HEK293 (cell line): ENCODE results near the gene ARMH3.

Experiments used
- CTCF ChIA-PET: fragments of 350-600 bp; formaldehyde crosslinking; extraction: SDS; loops from one replicate; lab custom pipeline; 2021; ENCODE audit warnings: antibody characterized with exemption; lab: Yijun Ruan, JAX
- POLR2A ChIA-PET: fragments of 300-600 bp; formaldehyde crosslinking; extraction: SDS; loops from one replicate; lab custom pipeline; 2020; ENCODE audit warnings: antibody characterized with exemption, inconsistent platforms; lab: Yijun Ruan, JAX
- H3K27ac ChIP-seq: fragments of 200-500 bp; sonication (Bioruptor generic); 2 replicates; pipeline ENCODE4 v1.5.1; 2014; ENCODE audit warnings: low read depth, low read length, control low read depth, inconsistent platforms; ENCODE audit errors: extremely low read depth
- H3K36me3 ChIP-seq, 2 experiments: fragments of 200-500 bp in 1 of 2; sonication (Bioruptor generic) in 1 of 2; 1 replicate in 1 of 2; 2 replicates in 1 of 2; pipeline ENCODE4 v1.5.1; 2014 to 2017; ENCODE audit warnings: inconsistent platforms in 2 of 2, low read length in 2 of 2; ENCODE audit not compliant: control insufficient read depth in 2 of 2, insufficient read depth in 1 of 2
- H3K4me1 ChIP-seq: fragments of 200-500 bp; sonication (Bioruptor generic); 2 replicates; pipeline ENCODE4 v1.5.1; 2014; ENCODE audit warnings: mild to moderate bottlenecking, low read length, inconsistent platforms; ENCODE audit not compliant: control insufficient read depth, insufficient read depth
- H3K4me3 ChIP-seq: 2 replicates; pipeline ENCODE4 v1.5.1; 2011; ENCODE audit warnings: low read depth, mild to moderate bottlenecking, control low read depth, low read length, moderate library complexity
- H3K9me3 ChIP-seq: fragments of 200-500 bp; sonication (Bioruptor generic); 2 replicates; pipeline ENCODE4 v1.5.1; 2014; ENCODE audit warnings: low read depth, low read length, inconsistent platforms; ENCODE audit not compliant: control insufficient read depth, insufficient read depth
- BCL6B ChIP-seq: fragments of 450-650 bp; formaldehyde crosslinking; IDR thresholded peaks from 2 replicates; pipeline ENCODE4 v1.5.1; 2017; ENCODE audit warnings: missing biosample characterization, missing genetic modification characterization
- CTCF ChIP-seq: fragments of 450-650 bp; formaldehyde crosslinking; IDR thresholded peaks from 2 replicates; pipeline ENCODE4 v1.5.1; 2016; ENCODE audit warnings: missing biosample characterization, missing genetic modification characterization
- ELK4 ChIP-seq: IDR thresholded peaks from 2 replicates; pipeline ENCODE4 v1.6.1; 2011; ENCODE audit warnings: mild to moderate bottlenecking, low read depth, low read length, borderline replicate concordance
- FEZF1 ChIP-seq: fragments of 450-650 bp; formaldehyde crosslinking; IDR thresholded peaks from 2 replicates; pipeline ENCODE4 v1.5.1; 2016; ENCODE audit warnings: missing biosample characterization, missing genetic modification characterization
- GLIS1 ChIP-seq: fragments of 450-650 bp; formaldehyde crosslinking; IDR thresholded peaks from 2 replicates; pipeline ENCODE4 v1.5.1; 2016; ENCODE audit warnings: missing biosample characterization, missing genetic modification characterization
- KLF16 ChIP-seq: fragments of 450-650 bp; formaldehyde crosslinking; IDR thresholded peaks from 2 replicates; pipeline ENCODE4 v1.5.1; 2017; ENCODE audit warnings: missing biosample characterization, missing genetic modification characterization
- KLF9 ChIP-seq: fragments of 450-650 bp; formaldehyde crosslinking; IDR thresholded peaks from 2 replicates; pipeline ENCODE4 v1.5.1; 2016; ENCODE audit warnings: missing biosample characterization, missing genetic modification characterization, low read depth
- SALL2 ChIP-seq: fragments of 450-650 bp; formaldehyde crosslinking; IDR thresholded peaks from 2 replicates; pipeline ENCODE4 v1.5.0; 2017; ENCODE audit warnings: missing biosample characterization, mild to moderate bottlenecking, missing genetic modification characterization, borderline replicate concordance
- TCF7L2 ChIP-seq: IDR thresholded peaks from 2 replicates; pipeline ENCODE4 v1.6.1; 2011; ENCODE audit warnings: low read depth, mild to moderate bottlenecking, inconsistent platforms, low read length, moderate library complexity, borderline replicate concordance
- ZNF184 ChIP-seq: fragments of 450-650 bp; IDR thresholded peaks from 2 replicates; pipeline ENCODE4 v1.5.1; 2018; ENCODE audit warnings: missing biosample characterization, mild to moderate bottlenecking, missing genetic modification characterization
- ZNF202 ChIP-seq: fragments of 450-650 bp; formaldehyde crosslinking; IDR thresholded peaks from 2 replicates; pipeline ENCODE4 v1.5.1; 2016; ENCODE audit warnings: missing biosample characterization, missing genetic modification characterization, borderline replicate concordance
- ZNF214 ChIP-seq: fragments of 450-650 bp; formaldehyde crosslinking; IDR thresholded peaks from 2 replicates; pipeline ENCODE4 v1.5.1; 2017; ENCODE audit warnings: missing biosample characterization, mild to moderate bottlenecking, missing genetic modification characterization, borderline replicate concordance
- ZNF221 ChIP-seq: fragments of 450-650 bp; formaldehyde crosslinking; IDR thresholded peaks from 2 replicates; pipeline ENCODE4 v1.5.1; 2017; ENCODE audit warnings: missing biosample characterization, missing genetic modification characterization, borderline replicate concordance
- ZNF324 ChIP-seq: fragments of 450-650 bp; formaldehyde crosslinking; IDR thresholded peaks from 2 replicates; pipeline ENCODE4 v1.5.1; 2016; ENCODE audit warnings: missing biosample characterization, missing genetic modification characterization
- ZNF341 ChIP-seq: fragments of 450-650 bp; formaldehyde crosslinking; IDR thresholded peaks from 2 replicates; pipeline ENCODE4; 2016; ENCODE audit warnings: low read depth, missing biosample characterization, missing genetic modification characterization
- ZNF488 ChIP-seq: fragments of 450-650 bp; formaldehyde crosslinking; IDR thresholded peaks from 2 replicates; pipeline ENCODE4 v1.5.1; 2016; ENCODE audit warnings: missing biosample characterization, missing genetic modification characterization
- ZNF510 ChIP-seq: fragments of 450-650 bp; formaldehyde crosslinking; IDR thresholded peaks from 2 replicates; pipeline ENCODE4 v1.5.1; 2018; ENCODE audit warnings: mild to moderate bottlenecking, missing genetic modification characterization, missing biosample characterization; ENCODE audit not compliant: insufficient replicate concordance
- ZNF530 ChIP-seq: fragments of 450-650 bp; formaldehyde crosslinking; IDR thresholded peaks from 2 replicates; pipeline ENCODE4 v1.5.1; 2016; ENCODE audit warnings: low read depth, missing biosample characterization, missing genetic modification characterization
- ZNF548 ChIP-seq: fragments of 450-650 bp; formaldehyde crosslinking; IDR thresholded peaks from 2 replicates; pipeline ENCODE4 v1.5.1; 2016; ENCODE audit warnings: missing biosample characterization, missing genetic modification characterization
- ZNF843 ChIP-seq: fragments of 450-650 bp; formaldehyde crosslinking; IDR thresholded peaks from 2 replicates; pipeline ENCODE4 v1.5.1; 2016; ENCODE audit warnings: missing biosample characterization, missing genetic modification characterization
- TF ChIP-seq, protein P1 (sequence below): fragments of 450-650 bp; formaldehyde crosslinking; conservative IDR thresholded peaks from 2 replicates; pipeline ENCODE4 v1.5.1; 2016; ENCODE audit warnings: low read depth, missing biosample characterization, missing genetic modification characterization
- TF ChIP-seq, protein P2 (sequence below): fragments of 450-650 bp; formaldehyde crosslinking; IDR thresholded peaks from 2 replicates; pipeline ENCODE4 v1.5.1; 2017; ENCODE audit warnings: missing biosample characterization, missing genetic modification characterization
- TF ChIP-seq, protein P3 (sequence below): fragments of 450-650 bp; formaldehyde crosslinking; IDR thresholded peaks from 2 replicates; pipeline ENCODE4 v1.5.1; 2016; ENCODE audit warnings: missing biosample characterization, missing genetic modification characterization

Gene ARMH3

GRCh38 chr10:102055647-102056419 lies at the start of gene ARMH3:
TSS of gene ARMH3 (minus strand) at chr10:102056173. CDS start at chr10:102040114, 16,059 bp downstream.
- POLR2A ChIA-PET: interaction anchor here (0.6 to 2.8 kb wide), 9 partner anchors 10 to 347 kb away, joined by 3 to 14 read pairs (median 5); partner anchors contain the start of genes HPS6 and OGA
- TF ChIP-seq ZNF548 (tag by site-specific recombination): no peak
- TF ChIP-seq KLF9 (tag by site-specific recombination): peak; percentile 86
- TF ChIP-seq ZNF341: peak; percentile 99
- TF ChIP-seq BCL6B (tag by site-specific recombination): no peak; the same call in 1 of the 2 replicates
- TF ChIP-seq ZNF510: no peak
- TF ChIP-seq ZNF214: no peak
- TF ChIP-seq GLIS1 (tag by site-specific recombination): peak; percentile 92
- no peak for TF ChIP-seq ELK4
- TF ChIP-seq, protein P1, sequence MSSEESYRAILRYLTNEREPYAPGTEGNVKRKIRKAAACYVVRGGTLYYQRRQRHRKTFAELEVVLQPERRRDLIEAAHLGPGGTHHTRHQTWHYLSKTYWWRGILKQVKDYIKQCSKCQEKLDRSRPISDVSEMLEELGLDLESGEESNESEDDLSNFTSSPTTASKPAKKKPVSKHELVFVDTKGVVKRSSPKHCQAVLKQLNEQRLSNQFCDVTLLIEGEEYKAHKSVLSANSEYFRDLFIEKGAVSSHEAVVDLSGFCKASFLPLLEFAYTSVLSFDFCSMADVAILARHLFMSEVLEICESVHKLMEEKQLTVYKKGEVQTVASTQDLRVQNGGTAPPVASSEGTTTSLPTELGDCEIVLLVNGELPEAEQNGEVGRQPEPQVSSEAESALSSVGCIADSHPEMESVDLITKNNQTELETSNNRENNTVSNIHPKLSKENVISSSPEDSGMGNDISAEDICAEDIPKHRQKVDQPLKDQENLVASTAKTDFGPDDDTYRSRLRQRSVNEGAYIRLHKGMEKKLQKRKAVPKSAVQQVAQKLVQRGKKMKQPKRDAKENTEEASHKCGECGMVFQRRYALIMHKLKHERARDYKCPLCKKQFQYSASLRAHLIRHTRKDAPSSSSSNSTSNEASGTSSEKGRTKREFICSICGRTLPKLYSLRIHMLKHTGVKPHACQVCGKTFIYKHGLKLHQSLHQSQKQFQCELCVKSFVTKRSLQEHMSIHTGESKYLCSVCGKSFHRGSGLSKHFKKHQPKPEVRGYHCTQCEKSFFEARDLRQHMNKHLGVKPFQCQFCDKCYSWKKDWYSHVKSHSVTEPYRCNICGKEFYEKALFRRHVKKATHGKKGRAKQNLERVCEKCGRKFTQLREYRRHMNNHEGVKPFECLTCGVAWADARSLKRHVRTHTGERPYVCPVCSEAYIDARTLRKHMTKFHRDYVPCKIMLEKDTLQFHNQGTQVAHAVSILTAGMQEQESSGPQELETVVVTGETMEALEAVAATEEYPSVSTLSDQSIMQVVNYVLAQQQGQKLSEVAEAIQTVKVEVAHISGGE (tag by site-specific recombination): peak; percentile 62
- no peak for TF ChIP-seq ZNF202 (tag by site-specific recombination)
- no peak for TF ChIP-seq ZNF488 (tag by site-specific recombination)
- TF ChIP-seq, protein P2, sequence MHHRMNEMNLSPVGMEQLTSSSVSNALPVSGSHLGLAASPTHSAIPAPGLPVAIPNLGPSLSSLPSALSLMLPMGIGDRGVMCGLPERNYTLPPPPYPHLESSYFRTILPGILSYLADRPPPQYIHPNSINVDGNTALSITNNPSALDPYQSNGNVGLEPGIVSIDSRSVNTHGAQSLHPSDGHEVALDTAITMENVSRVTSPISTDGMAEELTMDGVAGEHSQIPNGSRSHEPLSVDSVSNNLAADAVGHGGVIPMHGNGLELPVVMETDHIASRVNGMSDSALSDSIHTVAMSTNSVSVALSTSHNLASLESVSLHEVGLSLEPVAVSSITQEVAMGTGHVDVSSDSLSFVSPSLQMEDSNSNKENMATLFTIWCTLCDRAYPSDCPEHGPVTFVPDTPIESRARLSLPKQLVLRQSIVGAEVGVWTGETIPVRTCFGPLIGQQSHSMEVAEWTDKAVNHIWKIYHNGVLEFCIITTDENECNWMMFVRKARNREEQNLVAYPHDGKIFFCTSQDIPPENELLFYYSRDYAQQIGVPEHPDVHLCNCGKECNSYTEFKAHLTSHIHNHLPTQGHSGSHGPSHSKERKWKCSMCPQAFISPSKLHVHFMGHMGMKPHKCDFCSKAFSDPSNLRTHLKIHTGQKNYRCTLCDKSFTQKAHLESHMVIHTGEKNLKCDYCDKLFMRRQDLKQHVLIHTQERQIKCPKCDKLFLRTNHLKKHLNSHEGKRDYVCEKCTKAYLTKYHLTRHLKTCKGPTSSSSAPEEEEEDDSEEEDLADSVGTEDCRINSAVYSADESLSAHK: peak; percentile 53; the same call in 1 of the 2 replicates
- TF ChIP-seq ZNF221: no peak
- peak; percentile 26; the same call in 1 of the 2 replicates for TF ChIP-seq FEZF1 (tag by site-specific recombination)
- no peak for TF ChIP-seq SALL2 (tag by site-specific recombination)
- no peak for TF ChIP-seq TCF7L2
- peak; percentile 51; the same call in 1 of the 2 replicates for TF ChIP-seq ZNF843 (tag by site-specific recombination)
- TF ChIP-seq CTCF (tag by site-specific recombination): peak; percentile 14; the same call in 1 of the 2 replicates
- TF ChIP-seq, protein P3, sequence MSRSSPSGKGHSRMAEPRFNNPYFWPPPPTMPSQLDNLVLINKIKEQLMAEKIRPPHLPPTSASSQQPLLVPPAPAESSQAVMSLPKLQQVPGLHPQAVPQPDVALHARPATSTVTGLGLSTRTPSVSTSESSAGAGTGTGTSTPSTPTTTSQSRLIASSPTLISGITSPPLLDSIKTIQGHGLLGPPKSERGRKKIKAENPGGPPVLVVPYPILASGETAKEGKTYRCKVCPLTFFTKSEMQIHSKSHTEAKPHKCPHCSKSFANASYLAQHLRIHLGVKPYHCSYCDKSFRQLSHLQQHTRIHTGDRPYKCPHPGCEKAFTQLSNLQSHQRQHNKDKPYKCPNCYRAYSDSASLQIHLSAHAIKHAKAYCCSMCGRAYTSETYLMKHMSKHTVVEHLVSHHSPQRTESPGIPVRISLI (tag by site-specific recombination): peak; percentile 29; the same call in 1 of the 2 replicates
- no peak for TF ChIP-seq ZNF530 (tag by site-specific recombination)
- no peak; the same call in none of the 2 replicates for TF ChIP-seq ZNF324 (tag by site-specific recombination)
- TF ChIP-seq KLF16 (tag by site-specific recombination): peak; percentile 62; the same call in 1 of the 2 replicates
- peak; percentile 67; the same call in 1 of the 2 replicates for TF ChIP-seq ZNF184

More at GRCh38 chr10:102055647-102056419, at the start of gene ARMH3:
- Histone ChIP-seq H3K36me3 (no peaks in the 10 kb centered on the region; a peak in 1 of 3 replicates), H3K4me1 (peaks cover 10% of the 10 kb centered on the region), H3K9me3 (no peaks in the 10 kb centered on the region), H3K27ac (peak within 1 kb of the TSS; percentile 81), H3K4me3 (peak within 1 kb of the TSS; percentile 64)
- CTCF ChIA-PET: interaction anchor here (0.6 to 2.9 kb wide), 4 partner anchors 12 to 17 kb away, joined by 3 to 14 read pairs (median 4); no protein-coding TSS in a partner anchor
